DMS79 treated with DMSO at 0.1 percent for 48 hours (cell line): ENCODE measurements around the gene RPS6KL1.

Experiments used
- DNase-seq: peaks from one replicate; lab custom pipeline; 2025; lab: John Stamatoyannopoulos, UW

RPS6KL1 gene

DNA sequence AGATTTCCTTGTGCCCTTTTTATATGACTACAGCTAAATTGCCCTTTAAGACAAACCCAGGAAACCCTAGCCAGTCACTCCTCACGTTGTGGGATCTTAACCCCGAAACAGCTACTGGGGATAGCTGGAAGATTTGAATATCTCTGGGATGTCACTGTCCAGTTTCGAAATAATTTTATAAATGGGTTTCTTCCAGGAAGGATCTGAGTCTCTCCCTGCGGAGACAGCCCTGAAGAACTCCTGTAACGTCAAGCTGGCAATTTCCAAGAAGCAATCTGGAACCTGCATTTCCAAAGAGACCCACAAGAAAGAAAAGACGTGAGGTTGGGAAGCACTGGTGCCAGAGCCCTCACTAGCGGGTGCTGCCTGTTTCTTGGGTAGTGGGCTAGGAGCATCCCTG is 68.0 kb downstream of the RPS6KL1 start:
- no peak for DNase-seq
